ENCODE results near the gene VIP. TPM values are rescaled to one million over a fixed set of nuclear protein-coding genes. Genes with fewer than 3 reads are reported as not detected.

Gene VIP
- total RNA-seq, 2 experiments from 2014 or later: not detected

DNA sequence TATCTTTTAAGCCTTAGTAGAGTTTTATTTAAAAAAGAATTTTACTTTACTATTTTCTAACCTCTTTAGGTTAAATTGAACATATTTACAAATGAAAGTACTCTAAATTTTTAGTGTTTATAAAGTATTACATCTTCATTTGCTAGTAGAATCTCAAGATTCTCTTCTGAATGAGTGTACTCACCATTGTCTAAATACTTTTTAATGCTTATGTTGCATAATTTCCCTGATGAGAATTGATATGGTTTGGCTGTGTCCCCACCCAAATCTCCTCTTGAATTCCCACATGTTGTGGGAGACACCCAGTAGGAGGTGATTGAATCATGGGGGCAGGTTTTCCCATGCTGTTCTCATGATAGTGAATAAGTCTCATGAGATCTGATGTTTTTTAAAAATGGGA lies 53.6 kb downstream of the VIP start:
- H3K27ac Mint-ChIP-seq: no peak overlapping the region
- DNase-seq (no peak), ATAC-seq (no peak)
- no peaks in the 10 kb centered on the region for H3K4me1 Mint-ChIP-seq (ENCODE audit: low read depth)
- no peak overlapping the region for H3K4me3 Mint-ChIP-seq
- ChIA-PET POLR2A (no interaction called here), CTCF (no interaction called here)
- H3K9me3 Mint-ChIP-seq (ENCODE audit: insufficient read depth): no peaks in the 10 kb centered on the region
- H3K36me3 Mint-ChIP-seq (ENCODE audit: low read depth): no peaks in the 10 kb centered on the region
- H3K27me3 Mint-ChIP-seq (ENCODE audit: low read depth): no peaks in the 10 kb centered on the region

Other genes with a start within 250 kb of the VIP start
- gene SYNE1, start 113.4 kb upstream of the VIP start, total RNA-seq: 10 to 100 TPM; 57.0 to 63.8 TPM
- not detected for gene MYCT1, start 52.9 kb upstream of the VIP start, total RNA-seq
- 10 to 100 TPM; 72.3 to 73.9 TPM for gene FBXO5, start 232.2 kb downstream of the VIP start, total RNA-seq